Measurements from ENCODE around the gene MAMSTR.

GRCh38 chr19:48756686-48757085 is 37.2 kb upstream of the MAMSTR start:
- TF ChIP-seq CTCF (conservative IDR thresholded peaks at IDR 0.05; ENCODE audit: low read length) (no peak), EZH2phosphoT487 (IDR thresholded peaks at IDR 0.05; ENCODE audit: borderline replicate concordance) (no peak)
